Measurements from ENCODE around the gene ANKHD1.

ANKHD1 gene

GRCh38 chr5:140363631-140364471 lies 37.8 kb upstream of the ANKHD1 start:
- no peak for DNase-seq
- TF ChIP-seq GATA1 (IDR thresholded peaks at IDR 0.05; ENCODE audit: low read depth, low read length) (no peak), POLR2A (IDR thresholded peaks at IDR 0.05; ENCODE audit: low read length) (no peak)

- TF ChIP-seq GATA1 (IDR thresholded peaks at IDR 0.05; ENCODE audit: low read depth, low read length) (no peak), POLR2A (IDR thresholded peaks at IDR 0.05; ENCODE audit: low read length) (no peak)
- DNase-seq, result no peak
These were observed 37.2 kb upstream of the ANKHD1 start for GRCh38 chr5:140364472-140364765.

GRCh38 chr5:140365282-140365681 lies 36.4 kb upstream of the ANKHD1 start:
- DNase-seq, result no peak
- TF ChIP-seq POLR2A (IDR thresholded peaks at IDR 0.05; ENCODE audit: low read length) (no peak), GATA1 (IDR thresholded peaks at IDR 0.05; ENCODE audit: low read depth, low read length) (no peak)

- TF ChIP-seq GATA1 (IDR thresholded peaks at IDR 0.05; ENCODE audit: low read depth, low read length) (no peak), POLR2A (IDR thresholded peaks at IDR 0.05; ENCODE audit: low read length) (no peak)
- no peak for DNase-seq
These were observed 35.7 kb upstream of the ANKHD1 start for GRCh38 chr5:140365941-140366340.

GRCh38 chr5:140366589-140367255 lies 34.9 kb upstream of the ANKHD1 start:
- TF ChIP-seq GATA1 (IDR thresholded peaks at IDR 0.05; ENCODE audit: low read depth, low read length), result no peak
- no peak for TF ChIP-seq POLR2A (IDR thresholded peaks at IDR 0.05; ENCODE audit: low read length)
- no peak for DNase-seq

- DNase-seq, result no peak
- TF ChIP-seq POLR2A (IDR thresholded peaks at IDR 0.05; ENCODE audit: low read length) (no peak), GATA1 (IDR thresholded peaks at IDR 0.05; ENCODE audit: low read depth, low read length) (no peak)
These were observed 34.2 kb upstream of the ANKHD1 start for GRCh38 chr5:140367256-140368013.

GRCh38 chr5:140371356-140372151 lies 30.1 kb upstream of the ANKHD1 start:
- TF ChIP-seq GATA1 (IDR thresholded peaks at IDR 0.05; ENCODE audit: low read depth, low read length), result no peak
- TF ChIP-seq POLR2A (IDR thresholded peaks at IDR 0.05; ENCODE audit: low read length), result no peak
- no peak for DNase-seq

- TF ChIP-seq POLR2A (IDR thresholded peaks at IDR 0.05; ENCODE audit: low read length) (no peak), GATA1 (IDR thresholded peaks at IDR 0.05; ENCODE audit: low read depth, low read length) (no peak)
- peak; percentile 44 to 72 for DNase-seq
These were observed 28.6 kb upstream of the ANKHD1 start for GRCh38 chr5:140372971-140373487.

GRCh38 chr5:140381351-140381750 lies 20.3 kb upstream of the ANKHD1 start:
- TF ChIP-seq POLR2A (IDR thresholded peaks at IDR 0.05; ENCODE audit: low read length), result no peak
- TF ChIP-seq GATA1 (IDR thresholded peaks at IDR 0.05; ENCODE audit: low read depth, low read length), result no peak
- no peak for DNase-seq

- no peak for DNase-seq
- TF ChIP-seq POLR2A (IDR thresholded peaks at IDR 0.05; ENCODE audit: low read length) (no peak), GATA1 (IDR thresholded peaks at IDR 0.05; ENCODE audit: low read depth, low read length) (no peak)
These were observed 19.7 kb upstream of the ANKHD1 start for GRCh38 chr5:140381972-140382371.

- no peak for DNase-seq
- no peak for TF ChIP-seq POLR2A (IDR thresholded peaks at IDR 0.05; ENCODE audit: low read length)
- no peak for TF ChIP-seq GATA1 (IDR thresholded peaks at IDR 0.05; ENCODE audit: low read depth, low read length)
These were observed 18.8 kb upstream of the ANKHD1 start for GRCh38 chr5:140382866-140383265.

- no peak for DNase-seq
- TF ChIP-seq POLR2A (IDR thresholded peaks at IDR 0.05; ENCODE audit: low read length) (no peak), GATA1 (IDR thresholded peaks at IDR 0.05; ENCODE audit: low read depth, low read length) (no peak)
These were observed 18.3 kb upstream of the ANKHD1 start for GRCh38 chr5:140383300-140383699.

- no peak for DNase-seq
- TF ChIP-seq POLR2A (IDR thresholded peaks at IDR 0.05; ENCODE audit: low read length), result no peak
- no peak for TF ChIP-seq GATA1 (IDR thresholded peaks at IDR 0.05; ENCODE audit: low read depth, low read length)
These were observed 13.6 kb upstream of the ANKHD1 start for GRCh38 chr5:140388052-140388451.

Data from erythroblast (primary cell).